Thyroid gland (tissue), 4 donors: ENCODE data around the gene OTULINL.

Source experiments
- CTCF ChIP-seq, 6 experiments: fragments of 200-600 bp in 3 of 6; fragments of 450-650 bp in 3 of 6; sonication (generic) in 3 of 6; IDR thresholded peaks; one replicate each; pipeline ENCODE4 v1.5.1; 2016 to 2019; ENCODE audit warnings: antibody characterized with exemption in 6 of 6, mild to moderate bottlenecking in 2 of 6, inconsistent platforms in 1 of 6, moderate library complexity in 1 of 6
- POLR2A ChIP-seq, 2 donors: fragments of 450-650 bp; IDR thresholded peaks; one replicate each; pipeline ENCODE4 v1.6.1; 2017; ENCODE audit warnings: antibody characterized with exemption in 2 of 2, mild to moderate bottlenecking in 2 of 2, moderate library complexity in 1 of 2

- TF ChIP-seq CTCF (IDR thresholded peaks at IDR 0.05): no peak
- TF ChIP-seq POLR2A (IDR thresholded peaks at IDR 0.05): no peak
Measured at GRCh38 chr5:14545308-14545707, 36.3 kb upstream of the OTULINL start.
